Uterus (tissue), 2 donors: Measurements from ENCODE around the gene VWA8.

ENCODE experiments used
- POLR2A ChIP-seq, 2 donors: fragments of 450-650 bp; IDR thresholded peaks; one replicate each; pipeline ENCODE4 v1.6.1; 2016; ENCODE audit warnings: antibody characterized with exemption in 2 of 2, mild to moderate bottlenecking in 1 of 2, moderate library complexity in 1 of 2
- TF ChIP-seq, protein P1 (sequence below), 4 experiments: fragments of 200-600 bp in 2 of 4; fragments of 450-650 bp in 2 of 4; sonication (generic) in 2 of 4; IDR thresholded peaks; one replicate each; pipeline ENCODE4 v1.5.1; 2016 to 2019; ENCODE audit warnings: antibody characterized with exemption in 4 of 4, mild to moderate bottlenecking in 2 of 4, moderate library complexity in 1 of 4

DNA sequence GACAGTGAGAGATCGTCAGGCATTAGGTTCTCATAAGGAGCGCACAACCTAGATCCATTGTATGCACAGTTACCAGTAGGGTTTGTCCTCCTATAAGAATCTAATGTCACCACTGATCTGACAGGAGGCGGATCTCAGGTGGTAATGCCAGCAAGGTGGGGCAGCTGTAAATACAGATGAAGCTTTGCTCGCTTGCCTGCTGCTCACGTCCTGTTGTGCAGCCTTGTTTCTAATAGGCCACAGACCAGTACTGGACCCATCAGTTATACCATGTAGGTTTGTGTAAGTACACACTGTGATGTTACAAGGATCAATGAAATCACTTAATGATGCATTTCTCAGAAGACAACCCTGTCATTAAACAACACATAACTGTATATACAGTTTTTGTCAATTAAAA is 23.5 kb downstream of the VWA8 start:
- TF ChIP-seq, protein P1, sequence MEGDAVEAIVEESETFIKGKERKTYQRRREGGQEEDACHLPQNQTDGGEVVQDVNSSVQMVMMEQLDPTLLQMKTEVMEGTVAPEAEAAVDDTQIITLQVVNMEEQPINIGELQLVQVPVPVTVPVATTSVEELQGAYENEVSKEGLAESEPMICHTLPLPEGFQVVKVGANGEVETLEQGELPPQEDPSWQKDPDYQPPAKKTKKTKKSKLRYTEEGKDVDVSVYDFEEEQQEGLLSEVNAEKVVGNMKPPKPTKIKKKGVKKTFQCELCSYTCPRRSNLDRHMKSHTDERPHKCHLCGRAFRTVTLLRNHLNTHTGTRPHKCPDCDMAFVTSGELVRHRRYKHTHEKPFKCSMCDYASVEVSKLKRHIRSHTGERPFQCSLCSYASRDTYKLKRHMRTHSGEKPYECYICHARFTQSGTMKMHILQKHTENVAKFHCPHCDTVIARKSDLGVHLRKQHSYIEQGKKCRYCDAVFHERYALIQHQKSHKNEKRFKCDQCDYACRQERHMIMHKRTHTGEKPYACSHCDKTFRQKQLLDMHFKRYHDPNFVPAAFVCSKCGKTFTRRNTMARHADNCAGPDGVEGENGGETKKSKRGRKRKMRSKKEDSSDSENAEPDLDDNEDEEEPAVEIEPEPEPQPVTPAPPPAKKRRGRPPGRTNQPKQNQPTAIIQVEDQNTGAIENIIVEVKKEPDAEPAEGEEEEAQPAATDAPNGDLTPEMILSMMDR (IDR thresholded peaks at IDR 0.05), result no peak
- no peak for TF ChIP-seq POLR2A (IDR thresholded peaks at IDR 0.05)
